ENCODE results near the gene PANX2.

GRCh38 chr22:50186761-50187523, 16.4 kb downstream of the PANX2 start:
- TF ChIP-seq CTCF (conservative IDR thresholded peaks at IDR 0.05; ENCODE audit: low read length) (no peak), EZH2phosphoT487 (IDR thresholded peaks at IDR 0.05; ENCODE audit: borderline replicate concordance, low read depth, low read length) (no peak)

Measured in OCI-LY7 (cell line).